HFF-Myc (cell line): ENCODE measurements around the gene RAB3C.
"Not testable (repeated sequence)": the region's sequence is repeated elsewhere in the genome, so short reads cannot be mapped to it uniquely, and the experiment has no call there.

Source experiments
- DNase-seq: peaks from one replicate; pipeline ENCODE4 v3.0.0-alpha.2; 2011; ENCODE audit warnings: low read depth; ENCODE audit errors: extremely low read depth
- H3K4me3 ChIP-seq: replicated peaks from 2 replicates; pipeline ENCODE4 v1.5.1; 2011; ENCODE audit warnings: low read depth, mild to moderate bottlenecking, control low read depth, low read length
- TF ChIP-seq, protein P1 (sequence below): IDR thresholded peaks from 2 replicates; pipeline ENCODE4 v1.5.1; 2012; ENCODE audit warnings: mild to moderate bottlenecking, low read depth, low read length, control low read depth; ENCODE audit errors: missing control alignments

The RAB3C gene

DNA sequence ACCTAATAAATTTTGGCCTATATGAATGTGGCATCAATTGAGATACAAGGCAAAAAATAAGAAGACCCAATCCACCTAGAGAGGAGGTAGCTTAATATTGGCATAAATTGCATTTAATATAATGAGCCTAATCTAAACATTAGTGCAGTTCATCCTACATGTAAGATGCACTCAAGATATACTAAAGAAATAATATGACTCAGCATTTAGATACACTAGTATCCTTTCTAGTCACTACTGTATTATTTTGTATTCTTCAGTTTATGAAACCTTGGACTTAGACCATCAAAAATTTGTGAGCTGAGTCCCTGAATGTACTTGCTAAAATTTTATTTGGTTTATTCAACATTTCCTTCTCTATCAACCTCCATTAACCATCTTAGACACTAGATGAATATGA, 104.7 kb downstream of the RAB3C start:
- no peak for DNase-seq
- TF ChIP-seq, protein P1, sequence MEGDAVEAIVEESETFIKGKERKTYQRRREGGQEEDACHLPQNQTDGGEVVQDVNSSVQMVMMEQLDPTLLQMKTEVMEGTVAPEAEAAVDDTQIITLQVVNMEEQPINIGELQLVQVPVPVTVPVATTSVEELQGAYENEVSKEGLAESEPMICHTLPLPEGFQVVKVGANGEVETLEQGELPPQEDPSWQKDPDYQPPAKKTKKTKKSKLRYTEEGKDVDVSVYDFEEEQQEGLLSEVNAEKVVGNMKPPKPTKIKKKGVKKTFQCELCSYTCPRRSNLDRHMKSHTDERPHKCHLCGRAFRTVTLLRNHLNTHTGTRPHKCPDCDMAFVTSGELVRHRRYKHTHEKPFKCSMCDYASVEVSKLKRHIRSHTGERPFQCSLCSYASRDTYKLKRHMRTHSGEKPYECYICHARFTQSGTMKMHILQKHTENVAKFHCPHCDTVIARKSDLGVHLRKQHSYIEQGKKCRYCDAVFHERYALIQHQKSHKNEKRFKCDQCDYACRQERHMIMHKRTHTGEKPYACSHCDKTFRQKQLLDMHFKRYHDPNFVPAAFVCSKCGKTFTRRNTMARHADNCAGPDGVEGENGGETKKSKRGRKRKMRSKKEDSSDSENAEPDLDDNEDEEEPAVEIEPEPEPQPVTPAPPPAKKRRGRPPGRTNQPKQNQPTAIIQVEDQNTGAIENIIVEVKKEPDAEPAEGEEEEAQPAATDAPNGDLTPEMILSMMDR: no peak
- no peak overlapping the region for H3K4me3 ChIP-seq

DNA sequence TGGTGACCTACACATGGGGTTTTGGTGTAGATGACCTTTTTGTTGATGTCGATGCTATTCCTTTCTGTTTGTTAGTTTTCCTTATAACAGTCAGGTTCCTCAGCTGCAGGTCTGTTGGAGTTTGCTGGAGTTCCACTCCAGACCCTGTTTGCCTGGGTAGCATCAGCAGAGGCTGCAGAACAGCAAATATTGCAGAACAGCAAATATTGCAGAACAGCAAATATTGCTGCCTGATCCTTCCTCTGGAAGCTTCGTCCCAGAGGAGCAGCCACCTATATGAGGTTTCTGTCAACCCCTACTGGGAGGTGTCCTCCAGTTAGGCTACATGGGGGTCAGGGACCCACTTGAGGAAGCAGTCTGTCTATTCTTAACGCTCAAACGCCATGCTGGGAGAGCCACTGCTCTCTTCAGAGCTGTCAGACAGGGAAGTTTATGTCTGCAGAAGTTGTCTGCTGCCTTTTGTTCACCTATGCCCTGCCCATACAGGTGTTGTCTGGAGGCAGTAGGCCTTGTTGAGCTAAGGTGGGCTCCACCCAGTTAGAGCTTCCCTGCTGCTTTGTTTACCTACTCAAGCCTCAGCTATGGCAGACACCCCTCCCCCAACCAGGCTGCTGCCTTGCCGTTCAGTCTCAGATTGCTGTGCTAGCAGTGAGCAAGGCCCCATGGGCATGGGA, 116.3 kb downstream of the RAB3C start:
- DNase-seq, H3K4me3 ChIP-seq: not testable (repeated sequence)

DNA sequence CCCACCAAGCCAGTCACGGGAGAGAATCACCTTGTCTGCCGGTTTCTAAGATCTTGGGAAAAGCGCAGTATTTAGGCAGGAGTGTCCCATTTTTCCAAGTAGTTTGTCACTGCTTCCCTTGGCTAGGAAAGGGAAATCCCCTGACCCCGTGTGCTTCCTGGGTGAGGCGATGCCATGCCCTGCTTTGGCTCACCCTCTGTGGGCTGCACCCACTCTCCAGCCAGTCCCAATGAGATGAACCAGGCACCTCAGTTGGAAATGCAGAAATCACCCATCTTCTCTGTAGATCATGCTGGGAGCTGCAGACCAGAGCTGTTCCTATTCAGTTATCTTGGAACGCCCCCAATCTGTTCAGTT, 116.9 kb downstream of the RAB3C start:
- TF ChIP-seq, protein P1: no peak
- H3K4me3 ChIP-seq: no peak overlapping the region
- no peak for DNase-seq

DNA sequence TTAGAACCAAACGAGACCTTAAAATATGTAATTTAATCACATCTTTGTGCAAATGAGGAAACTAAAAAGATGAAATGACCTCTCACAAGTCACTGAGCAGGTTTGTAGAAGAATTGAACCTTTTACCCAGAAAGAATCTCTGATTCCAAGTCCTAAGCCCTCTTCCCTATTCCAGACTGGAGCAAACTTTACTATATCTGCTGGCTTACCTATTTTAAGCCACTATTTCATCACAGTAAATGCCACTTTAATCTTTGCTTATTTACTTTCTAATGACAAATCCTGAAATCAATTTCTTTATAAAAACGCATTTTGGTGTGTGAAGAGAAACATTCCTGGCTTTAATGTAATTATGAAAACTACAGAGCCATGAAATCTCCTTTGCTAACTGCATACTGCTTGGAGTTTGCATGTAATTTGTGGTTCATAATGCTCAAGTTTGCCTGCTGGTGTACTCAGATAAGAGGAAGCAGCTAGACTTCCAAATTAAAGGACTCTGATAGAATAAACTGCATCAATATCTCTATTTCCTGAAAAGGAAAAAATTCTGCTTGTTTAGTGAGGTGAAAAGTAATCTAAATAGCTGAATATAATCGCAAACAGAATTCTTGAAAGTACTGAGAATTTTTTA, 121.2 kb downstream of the RAB3C start:
- DNase-seq: no peak
- H3K4me3 ChIP-seq: no peak overlapping the region
- TF ChIP-seq, protein P1: no peak

DNA sequence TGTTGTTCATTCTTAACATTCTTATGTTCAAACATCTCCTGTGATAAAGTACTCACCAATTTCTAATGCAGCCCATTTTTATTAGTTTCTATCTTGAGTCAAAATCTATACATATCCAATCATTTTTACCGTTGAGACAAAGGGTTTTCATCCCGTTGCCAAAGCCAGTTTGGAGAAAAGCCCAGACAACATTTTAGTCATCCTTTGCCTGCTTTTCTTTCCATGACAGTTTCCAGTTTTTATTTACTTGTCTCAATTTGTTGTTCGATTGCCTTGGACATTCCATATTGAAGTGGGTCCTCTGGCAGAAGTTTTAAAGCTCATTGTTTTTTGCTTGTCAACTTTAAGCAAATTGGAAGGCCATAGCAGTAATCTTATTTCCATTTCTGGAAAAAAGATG, 123.9 kb downstream of the RAB3C start:
- H3K4me3 ChIP-seq: no peak overlapping the region
- TF ChIP-seq, protein P1: no peak
- no peak for DNase-seq

- TF ChIP-seq, protein P1: no peak
- DNase-seq: no peak
- H3K4me3 ChIP-seq: no peak overlapping the region
Measured at GRCh38 chr5:58708456-58708855, 125.6 kb downstream of the RAB3C start.

- not testable (repeated sequence) for DNase-seq, H3K4me3 ChIP-seq
Measured at GRCh38 chr5:58710425-58710824, 127.5 kb downstream of the RAB3C start.

DNA sequence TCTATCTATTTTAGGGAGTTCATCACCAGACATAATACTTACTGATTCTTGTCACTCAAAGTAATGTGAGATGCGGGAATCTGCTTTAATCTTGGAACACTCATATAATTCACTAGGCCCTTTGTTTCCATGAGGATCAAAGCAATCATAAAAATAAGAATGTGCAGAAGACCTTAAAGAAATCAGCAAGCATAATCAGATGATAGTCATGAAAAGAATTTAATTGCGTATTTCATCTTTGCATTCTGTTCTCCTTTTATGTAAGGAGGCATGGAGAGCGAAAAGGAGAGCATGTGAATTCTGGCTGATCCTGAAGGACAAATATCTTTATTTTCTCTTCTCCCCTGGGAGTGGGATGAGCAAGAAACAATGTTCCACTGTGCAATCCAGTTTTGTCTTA, 128.0 kb downstream of the RAB3C start:
- H3K4me3 ChIP-seq: no peak overlapping the region
- TF ChIP-seq, protein P1: no peak
- DNase-seq: no peak
